Glutamatergic neuron (in vitro differentiated cells): ENCODE data around the gene FRMD4A. TPM values are rescaled to one million over a fixed set of nuclear protein-coding genes. Genes with fewer than 3 reads are reported as not detected.

ENCODE experiments used
- DNase-seq: peaks from one replicate; pipeline ENCODE4 v3.0.0; 2022
- H3K27ac Mint-ChIP-seq: one replicate; pipeline ENCODE4 v1.8.0; 2020; ENCODE audit warnings: mild to moderate bottlenecking, mixed read lengths, inconsistent platforms; ENCODE audit not compliant: unreplicated experiment
- H3K27me3 Mint-ChIP-seq: one replicate; pipeline ENCODE4 v1.8.0; 2020; ENCODE audit warnings: mild to moderate bottlenecking, moderate library complexity, mixed read lengths, inconsistent platforms; ENCODE audit not compliant: unreplicated experiment
- H3K36me3 Mint-ChIP-seq: one replicate; pipeline ENCODE4 v1.8.0; 2020; ENCODE audit warnings: mild to moderate bottlenecking, mixed read lengths, inconsistent platforms; ENCODE audit not compliant: unreplicated experiment
- H3K4me1 Mint-ChIP-seq: one replicate; pipeline ENCODE4 v1.8.0; 2020; ENCODE audit warnings: mild to moderate bottlenecking, low read depth, mixed read lengths, inconsistent platforms; ENCODE audit not compliant: unreplicated experiment
- H3K4me3 Mint-ChIP-seq: one replicate; pipeline ENCODE4 v1.8.0; 2020; ENCODE audit warnings: mild to moderate bottlenecking, mixed read lengths, inconsistent platforms; ENCODE audit not compliant: unreplicated experiment
- H3K9me3 Mint-ChIP-seq: one replicate; pipeline ENCODE4 v1.8.0; 2020; ENCODE audit warnings: mild to moderate bottlenecking, moderate library complexity, mixed read lengths, inconsistent platforms; ENCODE audit not compliant: unreplicated experiment
- CTCF ChIP-seq: fragments of 200-600 bp; sonication (generic); IDR thresholded peaks from one replicate; pipeline ENCODE4 v1.5.0; 2021; ENCODE audit not compliant: partially characterized antibody, unreplicated experiment
- total RNA-seq: library from RNA; stranded (reverse); fragmentation: NEBNext Ultra II Directional; extraction: Animal tissue kit (Norgen Biotek cat#: 25700); gene quantifications from one replicate; pipeline ENCODE4 v1.2.1, GENCODE V29; 2021; ENCODE audit not compliant: unreplicated experiment

Gene FRMD4A
- total RNA-seq, 1 donor from 2014 or later, result 70.6 TPM

GRCh38 chr10:13698217-13698616, 632.5 kb downstream of the FRMD4A start:
- H3K27me3 Mint-ChIP-seq, result peaks cover under 1% of the 10 kb centered on the region
- H3K9me3 Mint-ChIP-seq, result peaks cover under 1% of the 10 kb centered on the region
- H3K4me1 Mint-ChIP-seq, result peaks cover 4% of the 10 kb centered on the region
- H3K27ac Mint-ChIP-seq, result no peak overlapping the region
- H3K4me3 Mint-ChIP-seq, result no peak overlapping the region
- TF ChIP-seq CTCF, result no peak
- DNase-seq, result no peak
- no peaks in the 10 kb centered on the region for H3K36me3 Mint-ChIP-seq

- Mint-ChIP-seq H3K27me3 (no peaks in the 10 kb centered on the region), H3K9me3 (peaks cover 1% of the 10 kb centered on the region), H3K36me3 (no peaks in the 10 kb centered on the region), H3K27ac (no peak overlapping the region), H3K4me1 (no peaks in the 10 kb centered on the region), H3K4me3 (no peak overlapping the region)
- no peak for TF ChIP-seq CTCF
- no peak for DNase-seq
Observed at GRCh38 chr10:13696071-13696470, 634.7 kb downstream of the FRMD4A start.

- Mint-ChIP-seq H3K27me3 (no peaks in the 10 kb centered on the region), H3K9me3 (peaks cover 1% of the 10 kb centered on the region), H3K27ac (no peak overlapping the region), H3K36me3 (no peaks in the 10 kb centered on the region), H3K4me1 (no peaks in the 10 kb centered on the region), H3K4me3 (no peak overlapping the region)
- TF ChIP-seq CTCF, result no peak
- DNase-seq, result no peak
Observed at GRCh38 chr10:13695588-13695987, 635.1 kb downstream of the FRMD4A start.

- no peaks in the 10 kb centered on the region for H3K27me3 Mint-ChIP-seq
- no peak overlapping the region for H3K27ac Mint-ChIP-seq
- no peak for TF ChIP-seq CTCF
- H3K4me1 Mint-ChIP-seq, result no peaks in the 10 kb centered on the region
- no peaks in the 10 kb centered on the region for H3K36me3 Mint-ChIP-seq
- peaks cover 1% of the 10 kb centered on the region for H3K9me3 Mint-ChIP-seq
- no peak for DNase-seq
- H3K4me3 Mint-ChIP-seq, result no peak overlapping the region
Observed at GRCh38 chr10:13693783-13694700, 636.7 kb downstream of the FRMD4A start.

GRCh38 chr10:13690281-13690825, 640.4 kb downstream of the FRMD4A start:
- no peaks in the 10 kb centered on the region for H3K27me3 Mint-ChIP-seq

More at GRCh38 chr10:13690281-13690825, 640.4 kb downstream of the FRMD4A start:
- Mint-ChIP-seq H3K4me3 (no peak overlapping the region), H3K4me1 (no peaks in the 10 kb centered on the region), H3K9me3 (peaks cover 1% of the 10 kb centered on the region), H3K27ac (no peak overlapping the region), H3K36me3 (no peaks in the 10 kb centered on the region)
- no peak for DNase-seq
- TF ChIP-seq CTCF, result no peak
